Islet precursor cell (in vitro differentiated cells): ENCODE data around the gene NEURL1.
A peak's percentile ranks its signal among the peaks of the same experiment; 100 is the strongest.
"Not testable (repeated sequence)": the region's sequence is repeated elsewhere in the genome, so short reads cannot be mapped to it uniquely, and the experiment has no call there.

Experiments used
- DNase-seq: peaks from one replicate; pipeline ENCODE4 v3.0.0-alpha.2; 2018

The NEURL1 gene

DNA sequence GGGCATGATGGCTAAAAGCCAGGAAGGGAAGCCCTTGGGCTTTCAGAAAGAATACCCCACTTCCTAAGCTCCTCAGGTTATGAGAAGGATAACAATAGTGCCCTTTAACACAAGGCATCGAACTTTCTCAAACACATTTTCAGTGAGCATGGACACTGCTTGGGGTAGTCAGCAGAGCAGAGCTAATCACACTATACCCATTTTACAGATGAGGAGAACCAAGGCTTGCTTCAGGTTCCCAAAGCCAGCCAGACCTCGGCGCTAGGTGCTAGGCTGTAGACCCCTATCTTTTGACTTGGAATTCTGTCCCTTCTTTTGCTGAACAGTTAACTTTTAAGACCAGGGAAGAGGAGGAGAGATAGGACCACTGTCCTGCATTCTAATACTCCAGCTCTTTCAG is 1.8 kb downstream of the NEURL1 start:
- DNase-seq: no peak

DNA sequence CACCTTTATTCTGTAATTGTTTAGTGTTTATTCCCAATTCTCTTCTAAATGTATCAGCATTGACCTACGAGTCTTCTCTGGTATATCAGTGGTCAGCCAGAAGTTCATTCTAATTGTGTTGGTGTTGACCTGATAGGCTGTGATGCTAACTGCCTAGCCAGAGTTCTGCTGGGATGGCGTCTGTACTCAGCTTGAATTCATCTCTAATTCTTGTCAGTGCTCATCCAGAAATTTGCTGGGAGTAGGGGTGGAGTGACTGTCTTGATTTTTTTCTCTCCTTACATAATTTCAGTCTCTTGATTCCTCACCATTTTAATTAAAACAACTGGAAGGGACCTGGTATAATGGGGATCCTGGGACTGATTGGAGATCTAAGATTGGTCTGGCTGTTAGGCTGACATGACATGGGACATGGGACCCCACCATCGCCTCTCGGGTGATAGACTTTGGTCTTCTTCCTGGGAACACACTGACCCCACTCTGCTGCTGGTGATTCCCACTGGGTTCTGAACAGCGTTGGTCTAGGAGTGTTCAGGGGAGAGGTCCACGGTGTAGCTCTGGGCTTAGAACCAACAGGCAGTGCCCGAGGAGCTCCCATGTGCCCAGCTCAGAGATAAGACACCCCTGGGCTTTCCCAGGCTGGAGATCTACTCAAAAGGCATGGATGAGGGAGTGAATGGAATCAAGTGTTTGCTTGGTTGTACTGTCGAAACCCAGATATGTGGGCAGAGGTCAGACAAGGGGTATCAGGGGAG is 3.8 kb downstream of the NEURL1 start:
- DNase-seq: no peak

DNA sequence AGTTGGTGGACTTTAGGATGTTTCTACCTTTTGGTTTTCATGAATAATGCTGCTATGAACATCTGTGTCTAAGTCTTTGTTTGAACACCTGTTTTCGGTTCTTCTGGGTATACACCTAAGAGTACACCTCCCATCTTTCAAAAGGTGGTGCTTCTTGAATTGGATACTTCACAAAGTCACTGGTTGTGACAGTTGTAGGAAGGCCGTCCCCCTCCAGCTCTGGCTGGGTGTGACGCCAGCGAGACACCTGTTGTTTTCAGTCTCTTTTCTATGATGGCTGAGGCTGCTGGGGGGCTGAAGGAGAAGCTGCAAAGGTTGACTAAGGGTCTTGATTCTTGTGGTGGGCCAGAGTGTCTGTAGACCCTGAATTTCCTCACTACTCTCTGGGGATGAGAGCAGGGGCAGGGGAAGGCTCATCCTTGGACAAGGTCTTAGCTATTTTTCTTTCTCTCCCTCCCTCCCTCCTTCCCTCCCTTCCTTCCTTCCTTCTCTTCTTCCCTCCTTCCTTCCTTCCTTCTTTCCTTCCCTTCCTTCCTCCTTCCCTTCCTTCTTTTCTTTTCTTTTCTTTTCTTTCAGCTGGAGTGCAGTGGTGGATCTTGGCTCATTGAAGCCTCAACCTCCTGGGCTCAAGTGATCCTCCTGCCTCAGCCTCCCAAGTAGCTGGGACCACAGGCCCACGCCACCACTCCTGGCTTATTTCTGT is 5.6 kb downstream of the NEURL1 start:
- no peak for DNase-seq

DNA sequence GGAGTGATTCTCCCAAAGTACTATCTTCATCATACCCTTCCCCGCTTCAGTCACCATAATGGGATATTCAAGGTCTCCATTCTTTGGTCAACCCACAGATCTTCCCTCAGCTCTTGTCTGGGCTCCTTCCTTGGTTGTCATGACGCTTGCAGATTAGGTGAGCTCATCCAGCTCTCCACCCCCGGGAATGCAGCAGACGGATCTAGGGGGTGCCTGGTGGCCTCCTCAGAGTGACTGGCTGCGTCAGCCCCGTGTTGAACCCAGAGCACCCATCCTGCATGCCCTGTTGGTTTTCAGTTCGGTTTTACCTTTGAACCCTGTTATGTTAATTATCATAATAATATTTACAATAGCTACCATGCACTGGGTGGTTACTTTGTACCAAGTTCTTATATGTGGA is 6.4 kb downstream of the NEURL1 start:
- DNase-seq: no peak

DNA sequence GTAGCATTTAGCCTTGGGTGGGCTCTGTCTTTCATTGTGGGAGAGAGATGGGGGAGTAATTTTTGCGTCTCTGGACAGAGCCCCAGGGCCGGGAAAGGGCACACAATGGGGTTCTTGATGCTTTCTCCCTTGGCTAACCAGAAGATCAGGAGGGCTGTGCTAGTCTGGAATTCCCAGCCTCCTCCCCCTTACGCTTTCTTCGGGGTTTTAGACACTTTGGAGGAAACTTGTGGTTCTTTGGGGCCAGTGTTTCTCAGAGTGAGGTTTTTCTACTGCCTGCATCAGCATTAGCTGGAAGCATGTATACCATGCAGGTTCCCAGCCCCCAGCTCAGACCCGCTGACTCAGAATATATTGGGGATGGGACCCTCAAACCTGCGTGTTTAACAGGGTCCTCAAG is 7.0 kb downstream of the NEURL1 start:
- no peak for DNase-seq

DNA sequence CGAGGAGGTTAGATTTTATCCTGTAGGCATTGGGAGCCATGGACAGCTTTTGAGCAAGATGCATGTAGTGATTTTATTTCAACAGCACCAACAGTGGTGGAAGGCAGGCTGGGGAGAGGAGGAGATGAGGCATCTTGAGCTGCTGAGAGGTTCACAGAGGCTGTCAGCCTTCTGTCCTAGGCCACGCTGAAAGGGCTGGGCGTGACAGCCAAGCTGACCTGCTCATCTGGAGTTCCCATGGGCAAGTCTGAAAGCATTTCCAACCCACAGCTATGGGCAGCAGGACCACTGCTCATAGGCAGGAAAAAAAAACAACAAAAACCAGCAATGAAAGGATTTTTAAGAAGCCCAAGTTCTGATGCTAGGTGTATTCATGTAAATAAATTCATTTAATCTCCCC is 7.7 kb downstream of the NEURL1 start:
- peak; percentile 41 for DNase-seq

DNA sequence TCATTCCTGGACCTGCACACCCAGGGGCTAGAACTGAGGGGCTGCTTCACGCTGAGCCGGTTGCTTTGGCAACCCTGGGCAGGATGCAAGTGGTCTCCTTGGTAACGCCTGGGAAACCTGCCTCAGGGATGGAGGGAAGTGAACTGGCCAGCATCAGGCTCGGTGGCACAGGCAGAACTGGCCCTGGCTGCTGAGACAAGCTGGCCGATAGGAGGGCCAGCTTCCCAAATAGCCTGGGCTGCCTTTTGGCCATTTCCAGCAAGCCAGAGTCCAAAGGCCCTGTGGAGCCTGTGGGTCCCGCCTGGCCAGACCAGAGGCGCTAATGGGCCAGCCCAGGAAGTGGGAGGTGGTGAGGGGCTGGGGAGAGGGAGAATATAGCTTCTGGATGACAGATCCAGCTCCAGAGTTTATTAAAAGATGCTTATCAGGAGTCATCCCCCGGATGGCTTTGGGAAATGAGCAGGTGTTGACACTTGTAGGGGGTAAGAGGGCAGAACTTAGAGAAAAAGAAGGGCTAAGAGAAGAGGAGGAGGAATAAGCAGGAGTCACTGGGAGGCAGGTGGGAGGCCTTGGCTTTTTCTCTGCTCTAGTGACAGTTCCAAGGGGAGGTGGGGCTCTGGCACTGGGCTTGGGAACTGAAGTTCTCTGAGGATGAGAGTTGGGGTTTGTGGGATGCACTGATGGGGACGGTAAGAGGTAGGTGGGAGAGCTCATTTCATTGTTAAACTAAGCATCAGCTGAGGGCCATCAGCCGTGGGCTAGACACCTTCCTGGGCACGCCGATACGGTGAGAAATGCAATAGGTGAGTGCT is 9.6 kb downstream of the NEURL1 start:
- DNase-seq: peak; percentile 50

DNA sequence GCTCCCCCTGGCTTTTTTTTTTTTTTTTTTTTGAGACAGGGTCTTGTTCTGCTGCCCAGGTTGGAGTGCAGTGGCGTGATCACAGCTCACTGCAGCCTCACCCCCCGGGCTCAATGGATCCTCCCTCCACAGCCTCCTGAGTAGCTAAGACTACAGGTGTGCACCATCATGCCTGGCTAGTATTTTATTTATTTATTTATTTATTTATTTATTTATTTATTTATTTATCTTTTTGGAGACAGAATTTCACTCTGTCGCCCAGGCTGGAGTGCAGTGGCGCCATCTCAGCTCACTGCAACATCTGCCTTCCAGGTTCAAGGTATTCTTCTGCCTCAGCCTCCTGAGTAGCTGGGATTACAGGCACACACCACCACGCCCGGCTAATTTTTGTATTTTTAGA is 10.3 kb downstream of the NEURL1 start:
- DNase-seq: not testable (repeated sequence)

DNA sequence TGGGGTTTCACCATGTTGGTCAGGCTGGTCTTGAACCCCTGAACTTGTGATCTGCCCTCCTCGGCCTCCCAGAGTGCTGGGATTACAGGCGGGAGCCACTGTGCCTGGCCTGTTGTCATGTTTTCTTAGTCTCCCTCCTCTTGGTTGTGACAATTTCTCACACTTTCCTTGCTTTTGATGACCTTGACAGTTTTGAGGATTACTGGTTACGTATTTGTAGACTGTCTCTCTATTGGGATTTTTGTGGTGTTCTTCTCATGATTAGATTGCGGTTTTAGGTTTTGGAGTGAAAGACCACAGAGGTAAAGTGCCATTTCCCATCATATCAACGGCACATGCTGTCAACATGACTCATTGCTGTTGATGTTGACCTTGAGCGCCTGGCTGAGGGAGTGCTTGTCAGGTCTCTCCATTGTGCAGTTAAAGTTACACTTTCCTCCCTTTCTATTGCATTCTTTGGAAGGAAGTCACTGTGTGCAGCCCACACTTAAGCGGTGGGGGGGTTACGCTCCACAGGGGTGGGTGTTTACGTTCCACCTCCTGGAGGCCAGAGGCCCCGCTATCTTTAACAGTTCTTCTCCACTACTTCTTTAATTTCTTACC is 10.8 kb downstream of the NEURL1 start:
- DNase-seq: peak; percentile 79

DNA sequence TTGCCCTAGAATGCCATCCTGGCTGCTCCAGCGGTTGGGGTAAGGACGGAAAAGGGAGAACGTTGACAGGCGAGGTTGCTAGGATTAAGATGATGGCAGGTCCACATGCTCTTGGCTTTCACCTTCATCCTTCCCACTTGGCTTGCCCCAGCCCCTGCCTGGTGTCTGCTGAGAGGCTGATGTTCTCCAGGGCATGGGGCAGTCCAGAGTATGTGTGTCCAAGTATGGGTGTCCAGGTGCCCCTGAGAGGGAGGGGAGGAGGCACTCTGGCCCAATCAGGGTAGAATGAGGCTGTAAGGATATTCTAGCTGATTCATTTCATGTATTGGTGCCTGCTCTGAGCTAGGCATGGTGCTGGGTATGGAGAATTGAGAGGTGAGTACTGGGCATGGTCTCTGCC is 12.6 kb downstream of the NEURL1 start:
- peak; percentile 45 for DNase-seq

DNA sequence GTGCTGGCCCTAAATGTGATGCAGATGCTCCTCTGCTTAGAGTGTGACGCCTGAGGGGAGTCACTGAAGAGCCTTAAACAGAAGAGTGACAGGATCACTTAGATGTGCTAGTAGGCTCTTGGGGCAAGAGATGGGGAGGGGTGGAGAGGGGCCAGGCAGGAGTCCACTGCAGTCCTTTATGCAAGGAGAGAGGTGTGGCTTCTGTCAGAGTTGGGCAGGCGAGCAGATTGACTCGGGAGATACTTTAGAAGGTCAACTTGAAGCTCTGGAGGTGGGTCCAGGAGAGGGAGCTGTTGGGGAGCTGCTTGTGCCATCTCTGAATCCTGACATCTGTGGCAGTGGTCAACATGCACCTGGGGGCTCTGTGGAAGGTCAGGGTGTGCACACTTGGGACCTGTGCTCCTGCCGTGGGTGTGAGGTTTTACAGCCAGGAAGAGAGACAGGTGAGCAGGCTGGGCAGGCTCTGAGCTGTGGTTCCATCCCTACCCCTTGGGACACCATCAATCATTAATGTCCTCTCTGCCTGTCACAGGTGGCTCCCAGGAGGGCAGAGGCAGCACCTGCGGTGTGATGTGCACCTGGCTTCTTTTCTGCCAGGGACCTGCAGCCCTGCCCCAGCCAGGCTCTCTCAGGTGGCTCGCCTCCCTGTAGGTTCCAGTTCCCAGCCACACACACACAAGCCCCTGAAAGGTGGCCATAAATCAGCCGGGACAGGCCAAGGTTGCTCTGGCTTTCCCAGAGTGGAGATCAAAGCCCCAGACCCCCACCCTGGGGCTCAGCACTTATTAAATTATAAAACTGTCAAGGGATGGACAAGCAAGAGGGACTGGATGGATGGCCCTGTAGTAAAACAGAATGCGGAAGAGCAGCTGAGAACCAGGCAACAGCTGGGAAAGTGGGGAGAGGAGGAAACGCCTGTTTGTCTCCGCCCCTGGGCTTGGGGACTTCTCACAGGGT is 14.0 kb downstream of the NEURL1 start:
- peak; percentile 93 for DNase-seq

DNA sequence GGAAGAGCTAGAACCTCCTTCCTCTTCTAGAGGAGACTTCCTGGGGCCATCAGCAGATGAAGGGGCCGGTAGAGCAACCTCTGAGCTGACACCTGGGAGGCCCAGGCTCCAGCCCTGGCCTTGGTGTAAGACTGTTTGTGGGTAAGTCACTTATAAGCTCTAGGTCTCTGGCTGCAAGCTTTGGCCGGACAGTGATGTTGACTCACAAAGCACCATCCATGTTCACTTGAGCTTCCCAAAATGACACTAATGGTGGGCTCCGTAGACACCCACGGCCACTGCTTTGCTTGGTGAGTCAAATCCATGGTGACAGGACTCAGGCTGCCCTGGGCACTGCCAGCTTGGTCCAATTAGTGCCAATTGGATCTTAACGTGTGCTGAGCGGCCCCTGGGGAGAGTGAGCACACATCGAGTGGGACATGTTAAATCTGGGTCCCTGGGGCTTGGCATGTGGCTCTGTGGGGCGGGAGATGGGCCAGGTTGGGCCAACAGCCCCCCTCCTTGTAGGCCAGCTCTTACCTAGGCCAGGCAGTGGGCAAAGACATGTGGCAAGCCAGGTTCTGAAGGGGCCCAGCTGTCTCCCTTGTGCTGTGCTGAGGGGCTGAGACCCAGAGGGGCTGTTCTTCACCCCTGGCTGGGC is 16.7 kb downstream of the NEURL1 start:
- DNase-seq: peak; percentile 46

DNA sequence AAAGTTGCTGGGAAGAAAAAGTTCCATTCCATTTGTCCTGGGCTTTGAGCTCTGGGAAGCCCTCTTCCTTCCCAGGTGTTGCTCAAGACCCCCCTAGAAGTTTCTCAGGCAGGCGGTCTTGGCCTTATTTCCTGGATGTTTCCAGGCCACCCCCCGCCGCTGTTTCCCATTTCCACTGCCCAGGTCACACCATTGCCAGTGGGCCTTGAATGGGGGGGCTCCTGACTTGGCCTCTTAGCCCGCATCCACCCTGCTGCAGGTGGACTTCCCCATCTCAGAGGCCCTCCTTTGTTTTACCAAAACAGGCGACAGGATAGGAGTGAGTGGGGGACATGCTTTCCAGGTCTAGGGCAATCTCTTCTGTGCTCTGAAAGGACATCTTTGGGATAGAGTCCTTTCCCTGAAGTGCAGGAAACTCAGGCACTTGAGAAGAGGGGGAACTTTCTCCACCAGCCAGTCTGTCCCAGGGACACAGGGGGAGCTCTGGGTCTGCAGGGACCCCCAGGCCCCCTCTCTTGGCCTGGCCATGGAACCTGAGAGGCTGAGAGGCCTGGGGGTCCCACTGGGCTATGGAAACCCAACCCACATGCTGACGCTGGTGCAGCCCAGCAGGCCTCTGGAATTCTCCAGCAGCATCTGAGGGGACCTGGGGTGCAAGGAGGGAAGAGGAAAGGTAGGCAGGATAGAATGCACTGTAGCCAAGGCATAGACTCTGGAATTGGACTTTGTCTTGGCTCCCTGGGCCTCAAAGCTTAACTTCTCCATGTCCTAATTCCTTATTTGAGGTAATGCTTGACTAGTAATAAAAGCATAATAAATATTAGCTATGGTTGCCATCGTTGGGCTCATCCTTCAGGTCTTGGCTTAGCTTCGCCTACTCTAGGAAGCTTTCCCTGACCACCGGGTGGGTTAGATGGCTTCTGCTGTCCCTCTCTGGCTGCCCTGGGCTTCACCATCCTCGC is 17.6 kb downstream of the NEURL1 start:
- DNase-seq: peak; percentile 17

DNA sequence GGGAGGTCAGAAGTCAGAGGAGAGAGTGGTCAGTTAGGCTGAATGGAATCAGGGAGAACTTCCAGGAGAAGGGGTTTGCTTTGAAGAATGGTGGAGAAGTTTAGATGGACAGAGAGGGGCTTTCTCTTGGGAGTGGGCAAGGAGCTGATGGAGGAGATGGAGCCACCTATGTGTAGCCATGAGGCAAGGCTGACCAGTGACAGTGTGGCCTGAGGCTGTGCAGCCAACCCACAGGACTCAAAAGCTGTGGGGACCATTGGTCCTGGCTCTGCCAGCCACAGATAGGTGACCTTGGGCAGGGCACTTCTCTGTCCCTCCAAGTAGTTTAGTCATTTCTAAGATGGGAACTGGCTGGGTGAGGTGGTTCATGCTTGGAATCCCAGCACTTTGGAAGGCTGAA is 18.7 kb downstream of the NEURL1 start:
- DNase-seq: peak; percentile 43

DNA sequence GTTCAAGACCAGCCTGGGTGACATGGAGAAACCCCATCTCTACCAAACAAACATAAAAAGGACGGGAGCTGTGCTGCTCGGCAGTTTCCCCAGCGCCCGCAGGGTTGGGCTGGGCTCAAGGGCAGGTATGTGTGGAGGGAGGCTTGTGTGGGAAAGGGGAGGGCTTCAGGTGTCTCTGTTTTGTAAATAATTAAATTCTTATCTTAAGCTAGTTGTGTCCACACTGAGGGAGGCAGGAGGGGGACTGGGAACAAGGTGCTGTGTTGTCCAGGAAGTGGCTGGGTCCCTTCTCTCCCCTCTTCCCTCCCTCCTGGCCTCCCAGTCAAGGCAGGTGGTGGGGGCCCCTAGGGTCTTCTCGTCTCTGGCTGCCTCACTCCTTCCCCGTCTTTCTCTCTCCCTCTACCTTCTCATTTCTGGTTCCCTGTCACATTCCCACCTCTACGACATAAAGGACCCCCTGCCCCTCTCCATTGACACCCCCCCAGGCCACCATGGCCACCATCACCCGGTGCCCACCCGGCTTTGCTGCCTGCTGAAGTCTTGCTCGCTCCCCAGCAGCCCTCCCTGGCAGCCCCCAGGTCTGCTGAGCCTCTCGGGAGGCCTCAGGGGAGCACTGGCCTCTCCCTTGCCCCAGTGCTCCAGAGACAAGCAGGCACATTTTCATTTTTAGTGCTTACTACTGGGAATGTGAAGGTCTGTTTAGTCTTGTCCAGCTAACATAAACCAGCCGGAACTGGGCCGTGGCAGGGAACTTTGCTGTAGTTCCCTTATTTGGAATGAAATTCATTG is 19.3 kb downstream of the NEURL1 start:
- DNase-seq: peak; percentile 51

DNA sequence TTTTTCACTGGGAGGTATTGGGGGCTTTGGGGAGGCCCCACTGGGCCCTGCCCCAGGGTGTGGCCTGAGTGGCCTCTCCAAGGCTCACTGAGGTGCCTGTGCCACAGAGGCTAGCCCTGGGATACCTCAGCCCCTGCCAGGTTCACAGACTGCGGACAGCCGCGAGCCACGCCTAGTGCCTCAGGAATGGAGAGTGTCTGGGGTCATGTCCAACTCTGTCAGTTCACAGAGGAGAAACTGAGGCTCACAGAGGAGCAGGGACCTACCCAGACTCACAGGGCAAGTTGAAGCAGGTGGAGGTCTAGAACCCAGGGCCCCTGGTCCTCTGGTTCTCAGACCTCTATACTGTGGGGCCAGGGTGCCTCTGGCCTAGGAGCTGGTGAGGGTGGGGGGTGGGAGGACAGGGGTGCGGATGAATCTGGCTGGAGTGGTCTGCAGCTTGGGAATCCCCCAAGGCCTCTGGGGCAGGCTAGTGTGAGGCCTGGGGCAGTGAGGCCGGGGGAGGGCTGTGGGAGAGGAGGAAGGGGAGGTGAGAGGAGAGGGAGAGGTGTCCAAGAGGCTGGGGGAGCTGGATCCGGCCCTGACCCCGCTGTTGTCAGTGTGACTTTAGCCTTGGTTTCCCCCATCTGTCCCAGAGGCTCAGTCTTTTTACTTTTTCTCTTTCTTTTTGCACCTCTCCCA is 20.0 kb downstream of the NEURL1 start:
- DNase-seq: no peak

DNA sequence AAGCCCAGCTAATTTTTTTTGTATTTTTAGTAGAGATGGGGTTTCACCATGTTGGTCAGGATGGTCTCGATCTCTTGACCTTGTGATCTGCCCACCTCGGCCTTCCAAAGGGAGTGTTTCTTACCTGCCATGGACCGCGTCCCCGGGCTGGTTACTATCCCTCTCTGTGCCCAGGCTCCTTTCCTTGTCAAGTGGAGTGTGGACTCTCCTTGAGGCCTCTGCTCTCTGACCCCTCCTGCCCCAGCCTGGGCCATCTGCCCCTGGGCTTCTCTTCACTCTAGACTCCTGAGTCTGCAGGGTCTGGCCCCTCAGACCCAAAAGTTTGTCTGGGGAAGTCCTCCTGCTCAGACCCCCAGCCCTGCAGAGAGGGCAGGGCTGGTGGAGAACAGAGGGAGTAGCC is 20.7 kb downstream of the NEURL1 start:
- DNase-seq: peak; percentile 25

DNA sequence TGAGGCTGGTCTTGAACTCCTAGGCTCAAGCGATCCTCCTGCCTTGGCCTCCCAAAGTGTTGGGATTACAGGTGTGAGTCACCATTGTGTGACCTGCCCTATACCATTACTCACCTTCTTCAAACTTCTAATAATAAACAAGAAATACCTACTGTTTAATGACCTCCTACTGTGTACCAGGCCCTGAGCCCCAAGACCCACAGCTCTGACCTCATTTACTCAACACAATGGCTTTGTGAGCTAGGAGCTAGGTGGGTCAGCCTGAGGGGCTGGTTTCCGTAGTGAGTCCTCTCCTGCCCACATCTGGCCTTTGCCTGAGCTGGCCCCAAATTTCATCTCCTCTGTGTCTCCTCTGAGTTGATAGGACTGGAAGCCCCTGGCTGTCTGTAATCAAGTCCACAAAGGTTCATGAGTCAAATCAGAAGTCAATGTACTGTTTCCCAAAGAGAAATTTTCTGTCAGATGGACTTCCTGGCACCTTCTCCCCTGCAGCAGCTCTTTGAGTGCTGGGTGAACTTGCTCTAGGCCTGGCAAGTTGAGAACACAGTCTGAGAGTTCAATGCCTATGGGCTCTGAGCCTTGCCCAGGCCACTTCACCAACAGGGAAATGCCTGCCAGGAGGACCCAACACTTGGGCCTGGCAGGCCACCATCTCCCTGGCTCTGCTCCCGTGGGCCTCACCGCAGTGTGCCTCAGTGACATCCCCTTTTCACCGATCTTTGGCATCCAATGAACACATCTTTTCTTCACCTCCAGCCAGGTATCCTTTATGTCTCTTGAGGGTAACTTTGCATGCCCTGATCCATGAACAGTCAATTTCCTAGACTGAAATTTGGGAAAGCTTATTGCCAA is 24.0 kb downstream of the NEURL1 start:
- no peak for DNase-seq
